Esophagus squamous epithelium (tissue), 5 donors: ENCODE measurements around the gene NCR1. TPM values are rescaled to one million over a fixed set of nuclear protein-coding genes. Genes with fewer than 3 reads are reported as not detected.
"Not testable (repeated sequence)": the region's sequence is repeated elsewhere in the genome, so short reads cannot be mapped to it uniquely, and the experiment has no call there.

Experiments used
- DNase-seq: peaks from one replicate; lab custom pipeline; 2025; lab: John Stamatoyannopoulos, UW
- H3K27ac ChIP-seq, 4 donors: fragments of 200-600 bp; sonication (generic); one replicate each; pipeline ENCODE4 v1.5.1; 2016 to 2019; ENCODE audit warnings: mild to moderate bottlenecking in 1 of 4
- H3K27me3 ChIP-seq, 4 donors: fragments of 200-600 bp; sonication (generic); 1 replicate in 3 of 4; 2 replicates in 1 of 4; pipeline versions ENCODE4 v1.5.1 to v1.6.0; 2017 to 2021; ENCODE audit warnings: antibody characterized with exemption in 1 of 4
- H3K36me3 ChIP-seq, 3 donors: fragments of 200-600 bp; sonication (generic); one replicate each; pipeline ENCODE4 v1.5.1; 2016 to 2019
- H3K4me1 ChIP-seq, 3 donors: fragments of 200-600 bp; sonication (generic); one replicate each; pipeline ENCODE4 v1.5.1; 2017 to 2019
- H3K4me3 ChIP-seq, 4 donors: fragments of 200-600 bp; sonication (generic); 1 replicate in 3 of 4; 2 replicates in 1 of 4; pipeline ENCODE4 v1.5.1; 2016 to 2019; ENCODE audit warnings: mild to moderate bottlenecking in 2 of 4, moderate library complexity in 1 of 4
- H3K9me3 ChIP-seq, 3 donors: fragments of 200-600 bp; sonication (generic); one replicate each; pipeline ENCODE4 v1.5.1; 2016 to 2019
- CTCF ChIP-seq, 6 experiments: fragments of 450-650 bp in 4 of 6; fragments of 200-600 bp in 2 of 6; sonication (generic) in 2 of 6; IDR thresholded peaks; one replicate each; pipeline ENCODE4 v1.5.1; 2016 to 2019; ENCODE audit warnings: antibody characterized with exemption in 6 of 6, mild to moderate bottlenecking in 4 of 6, moderate library complexity in 4 of 6
- POLR2A ChIP-seq, 4 donors: fragments of 450-650 bp; IDR thresholded peaks; one replicate each; pipeline ENCODE4 v1.6.1; 2017; ENCODE audit warnings: antibody characterized with exemption in 4 of 4, mild to moderate bottlenecking in 4 of 4, moderate library complexity in 3 of 4
- WGBS, 2 donors: methylation state at CpG; one replicate each; pipeline ENCODE4 v1.1.5; 2018; 5-methylcytosine and 5-hydroxymethylcytosine counted together
- intact Hi-C: fragments of 100-400 bp; cut with DNase I; formaldehyde crosslinking; loops from one replicate; pipeline ENCODE4 v1.15.0; 2022
- total RNA-seq, 4 donors: library from RNA; depleted of rRNA; stranded (reverse); fragments of >200 nt; gene quantifications; one replicate each; pipeline ENCODE4 v1.1.0, GENCODE V29; 2016
- donor health status: DM: yes; HTN: yes; CAD: no.

The NCR1 gene
- total RNA-seq, 4 donors from 2014 or later: not detected

GRCh38 chr19:54902061-54902460 is 3.9 kb upstream of the NCR1 start:
- intact Hi-C loops: no loop called here
- Histone ChIP-seq H3K27me3 (peaks cover 0 to 6% (median 0%) of the 10 kb centered on the region in 4 donors), H3K4me1 (no peaks in the 10 kb centered on the region), H3K4me3 (no peak overlapping the region), H3K9me3 (no peaks in the 10 kb centered on the region), H3K27ac (no peak overlapping the region), H3K36me3 (no peaks in the 10 kb centered on the region)
- DNase-seq: no peak
- no peak for TF ChIP-seq POLR2A (IDR thresholded peaks at IDR 0.05)
- TF ChIP-seq CTCF (IDR thresholded peaks at IDR 0.05): no peak
- WGBS, 2 donors: 74 to 76% methylated on average over 3 of the region's 3 CpGs

GRCh38 chr19:54903303-54903702 is 2.6 kb upstream of the NCR1 start:
- intact Hi-C loops: no loop called here
- Histone ChIP-seq H3K4me1 (no peaks in the 10 kb centered on the region), H3K9me3 (no peaks in the 10 kb centered on the region), H3K27ac (no peak overlapping the region), H3K4me3 (no peak overlapping the region), H3K27me3 (peaks cover 0 to 6% (median 0%) of the 10 kb centered on the region in 4 donors), H3K36me3 (no peaks in the 10 kb centered on the region)
- no peak for DNase-seq
- 87 to 89% methylated on average over 6 of the region's 6 CpGs for WGBS, 2 donors
- no peak for TF ChIP-seq CTCF (IDR thresholded peaks at IDR 0.05)
- TF ChIP-seq POLR2A (IDR thresholded peaks at IDR 0.05): no peak

- H3K4me3 ChIP-seq, H3K9me3 ChIP-seq, H3K27ac ChIP-seq, H3K36me3 ChIP-seq, H3K4me1 ChIP-seq, H3K27me3 ChIP-seq, DNase-seq, intact Hi-C loops: not testable (repeated sequence)
- 63 to 77% methylated on average over 3 of the region's 4 CpGs for WGBS, 2 donors
These were observed 1.7 kb upstream of the NCR1 start for GRCh38 chr19:54904261-54904660.

GRCh38 chr19:54905421-54905802 is 536 bp upstream of the NCR1 start:
- Histone ChIP-seq H3K4me1 (no peaks in the 10 kb centered on the region), H3K9me3 (no peaks in the 10 kb centered on the region), H3K4me3 (no peak overlapping the region), H3K27ac (no peak overlapping the region), H3K27me3 (no peaks in the 10 kb centered on the region), H3K36me3 (no peaks in the 10 kb centered on the region)
- intact Hi-C loops: no loop called here
- no peak for DNase-seq
- TF ChIP-seq POLR2A (IDR thresholded peaks at IDR 0.05): no peak
- no peak for TF ChIP-seq CTCF (IDR thresholded peaks at IDR 0.05)
- 47 to 51% methylated on average over 5 of the region's 5 CpGs for WGBS, 2 donors

GRCh38 chr19:54906819-54907218 is 871 bp downstream of the NCR1 start:
- no peaks in the 10 kb centered on the region for H3K27me3 ChIP-seq
- 65 to 68% methylated on average over 7 of the region's 7 CpGs for WGBS, 2 donors
- intact Hi-C loops: no loop called here
- H3K4me3 ChIP-seq: no peak overlapping the region
- DNase-seq: no peak
- H3K9me3 ChIP-seq: no peaks in the 10 kb centered on the region
- TF ChIP-seq POLR2A (IDR thresholded peaks at IDR 0.05) (no peak), CTCF (IDR thresholded peaks at IDR 0.05) (no peak)
- H3K27ac ChIP-seq: no peak overlapping the region
- H3K36me3 ChIP-seq: no peaks in the 10 kb centered on the region
- H3K4me1 ChIP-seq: no peaks in the 10 kb centered on the region

GRCh38 chr19:54907899-54908298 is 2.0 kb downstream of the NCR1 start:
- H3K4me1 ChIP-seq, intact Hi-C loops, DNase-seq, H3K9me3 ChIP-seq, H3K36me3 ChIP-seq, H3K27me3 ChIP-seq, H3K27ac ChIP-seq, H3K4me3 ChIP-seq: not testable (repeated sequence)
- 66 to 69% methylated on average over 2 to 4 of the region's 5 CpGs for WGBS, 2 donors
